Hematopoietic multipotent progenitor cell treated with erythropoietin and hydrocortisone succinate and interleukin-3 and kit ligand, for 8 days (in vitro differentiated cells): ENCODE measurements around the gene XIRP2.
A peak's percentile ranks its signal among the peaks of the same experiment; 100 is the strongest.
"Not testable (repeated sequence)": the region's sequence is repeated elsewhere in the genome, so short reads cannot be mapped to it uniquely, and the experiment has no call there.

Source experiments
- DNase-seq: peaks from one replicate; pipeline ENCODE4 v3.0.0-alpha.2; 2015

Gene XIRP2

GRCh38 chr2:167212014-167212648 is 323.9 kb downstream of the XIRP2 start:
- DNase-seq: peak; percentile 58

GRCh38 chr2:167215595-167215994 is 327.3 kb downstream of the XIRP2 start:
- no peak for DNase-seq

GRCh38 chr2:167237478-167237877 is 349.2 kb downstream of the XIRP2 start:
- no peak for DNase-seq

DNA sequence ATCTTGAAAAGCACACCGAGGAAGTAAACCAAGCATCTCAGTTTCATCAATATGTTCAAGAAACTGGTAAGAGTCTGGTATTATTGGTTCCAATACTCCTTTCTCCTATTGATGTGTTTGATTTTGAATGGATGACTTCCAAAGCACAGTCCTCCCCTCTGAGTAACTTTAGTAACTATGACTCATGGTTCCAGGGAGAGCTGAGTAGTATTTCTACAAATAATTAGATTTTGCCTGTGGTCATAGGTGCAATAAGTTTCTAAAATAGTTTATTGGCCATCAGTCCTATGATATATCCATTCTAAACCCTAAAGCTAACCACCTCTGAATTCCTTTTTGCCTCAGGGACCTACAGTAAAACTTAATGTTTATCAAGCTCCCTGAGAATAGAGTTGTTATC is 352.4 kb downstream of the XIRP2 start:
- DNase-seq: no peak

DNA sequence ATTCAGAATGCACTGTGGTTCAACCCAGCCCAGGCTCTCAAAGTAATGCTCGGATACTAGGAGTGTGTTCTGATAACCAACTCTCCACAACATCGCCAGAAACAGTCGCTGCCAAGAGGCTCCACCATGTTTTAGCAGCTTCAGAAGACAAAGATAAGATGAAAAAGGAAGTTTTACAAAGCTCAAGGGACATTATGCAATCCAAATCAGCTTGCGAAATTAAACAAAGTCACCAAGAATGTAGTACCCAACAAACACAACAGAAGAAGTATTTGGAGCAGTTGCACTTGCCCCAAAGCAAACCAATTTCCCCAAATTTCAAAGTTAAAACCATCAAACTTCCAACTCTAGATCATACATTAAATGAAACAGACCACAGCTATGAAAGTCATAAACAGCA is 360.9 kb downstream of the XIRP2 start:
- no peak for DNase-seq

DNA sequence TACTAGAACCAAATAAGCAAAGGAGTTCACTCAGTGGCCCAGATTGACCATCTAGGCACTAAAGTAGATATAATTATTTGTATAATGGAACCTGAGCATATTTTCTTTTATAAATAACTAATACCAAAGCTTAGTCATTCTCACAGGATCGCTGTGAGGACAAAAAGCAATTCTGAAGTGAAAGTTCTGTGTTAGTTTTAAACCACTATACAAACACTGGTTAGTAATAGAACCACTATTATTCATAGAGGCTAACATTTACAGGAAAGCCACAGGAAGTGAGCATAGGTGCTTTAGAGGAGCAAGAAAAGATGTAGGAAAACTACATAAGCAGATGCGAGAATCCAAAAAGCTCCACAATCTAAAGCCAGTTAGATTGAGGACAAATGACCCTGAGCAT is 364.7 kb downstream of the XIRP2 start:
- no peak for DNase-seq

GRCh38 chr2:167254721-167255120 is 366.4 kb downstream of the XIRP2 start:
- no peak for DNase-seq

DNA sequence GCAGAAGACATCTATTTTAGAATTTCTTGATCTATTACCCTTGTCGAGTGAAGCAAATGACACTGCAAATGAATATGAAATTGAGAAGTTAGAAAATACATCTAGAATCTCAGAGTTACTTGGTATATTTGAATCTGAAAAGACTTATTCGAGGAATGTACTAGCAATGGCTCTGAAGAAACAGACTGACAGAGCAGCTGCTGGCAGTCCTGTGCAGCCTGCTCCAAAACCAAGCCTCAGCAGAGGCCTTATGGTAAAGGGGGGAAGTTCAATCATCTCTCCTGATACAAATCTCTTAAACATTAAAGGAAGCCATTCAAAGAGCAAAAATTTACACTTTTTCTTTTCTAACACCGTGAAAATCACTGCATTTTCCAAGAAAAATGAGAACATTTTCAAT is 370.4 kb downstream of the XIRP2 start:
- no peak for DNase-seq

- DNase-seq: no peak
These were observed 376.1 kb downstream of the XIRP2 start for GRCh38 chr2:167264380-167264779.

- DNase-seq: no peak
These were observed 376.7 kb downstream of the XIRP2 start for GRCh38 chr2:167265004-167265403.

DNA sequence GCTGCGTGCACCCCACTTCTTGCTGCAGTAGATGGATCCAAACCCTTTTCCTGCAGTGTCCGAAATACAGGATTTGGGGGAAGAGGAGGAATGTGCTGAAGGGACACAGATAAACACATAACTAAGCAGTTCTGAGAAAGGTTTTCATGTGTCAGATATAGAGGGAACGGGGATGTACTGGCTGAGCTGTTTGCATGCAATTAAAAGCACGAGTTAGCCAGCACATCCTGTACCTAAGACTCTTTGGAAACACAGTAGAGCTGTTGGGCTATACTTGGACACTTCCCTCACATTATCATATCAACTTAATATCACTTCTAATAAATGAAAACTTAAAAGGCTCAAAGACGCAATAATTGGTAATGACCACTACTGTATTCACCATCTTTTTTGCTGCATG is 377.4 kb downstream of the XIRP2 start:
- DNase-seq: no peak

- DNase-seq: not testable (repeated sequence)
These were observed 380.0 kb downstream of the XIRP2 start for GRCh38 chr2:167268245-167268644.

- no peak for DNase-seq
These were observed 383.7 kb downstream of the XIRP2 start for GRCh38 chr2:167271932-167272331.

DNA sequence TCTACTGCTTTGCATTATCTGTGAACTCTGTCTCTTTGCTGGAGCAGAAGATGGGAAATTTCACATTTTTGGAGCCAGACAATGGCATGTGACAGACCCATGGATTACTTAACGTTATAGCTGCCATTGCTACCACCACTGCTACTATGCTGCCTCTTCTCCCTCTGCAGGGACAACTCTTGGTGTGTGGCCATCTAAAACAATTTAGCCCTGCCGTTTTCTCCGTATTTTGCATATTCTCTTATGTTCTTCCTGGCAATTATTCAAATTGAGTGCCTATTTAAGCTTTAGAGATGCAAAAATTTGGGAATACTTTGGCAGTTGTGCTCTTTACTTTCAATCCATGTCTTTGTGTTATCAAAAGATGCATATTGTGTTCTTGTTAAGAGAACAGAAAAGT is 386.8 kb downstream of the XIRP2 start:
- DNase-seq: no peak

- no peak for DNase-seq
These were observed 391.5 kb downstream of the XIRP2 start for GRCh38 chr2:167279810-167280209.

GRCh38 chr2:167287212-167287611 is 398.9 kb downstream of the XIRP2 start:
- DNase-seq: no peak

- DNase-seq: no peak
These were observed 401.6 kb downstream of the XIRP2 start for GRCh38 chr2:167289651-167290410.

DNA sequence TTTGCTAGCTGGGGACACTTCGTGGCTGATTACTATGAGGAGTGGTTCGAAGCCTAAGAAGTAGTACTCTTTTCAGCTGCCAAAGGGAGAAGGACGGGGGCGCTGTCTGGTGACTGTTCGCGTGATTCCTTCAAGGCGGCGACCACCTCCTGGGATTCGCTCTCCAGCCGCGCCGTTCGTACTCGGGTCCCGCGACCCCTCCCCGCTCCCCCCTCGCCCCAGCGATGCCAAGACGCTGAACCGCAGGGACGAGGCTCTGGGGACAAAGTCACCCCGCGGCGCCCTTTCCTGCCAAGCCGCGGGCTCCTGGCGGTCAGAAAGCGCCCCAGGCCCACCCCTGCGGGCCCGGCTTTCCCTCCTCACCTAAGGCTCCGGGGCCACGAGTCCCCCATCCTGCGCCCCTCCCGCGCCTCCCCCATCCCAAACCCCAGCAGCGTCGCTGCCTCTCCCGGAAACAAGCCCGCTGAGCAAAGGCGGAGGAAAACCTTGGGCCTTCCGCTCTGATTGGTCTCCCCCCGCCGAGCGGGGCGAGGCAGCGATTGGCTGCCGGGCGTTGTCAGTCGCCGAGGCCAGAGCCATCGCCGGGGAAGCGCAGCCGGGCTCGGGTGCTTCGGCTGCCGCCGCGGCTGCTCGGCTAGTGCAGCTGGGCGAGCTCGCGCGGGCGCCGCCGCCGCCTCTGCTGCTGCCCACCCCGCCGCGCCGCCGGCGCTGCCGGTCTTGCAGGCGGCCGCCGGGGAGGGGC is 404.3 kb downstream of the XIRP2 start, which contains the start of gene B3GALT1:
B3GALT1 (plus strand) TSS at position 572 of the 742 bp plus-strand sequence.
- DNase-seq: peak; percentile 77

- no peak for DNase-seq
These were observed 405.0 kb downstream of the XIRP2 start for GRCh38 chr2:167293172-167293781.

DNA sequence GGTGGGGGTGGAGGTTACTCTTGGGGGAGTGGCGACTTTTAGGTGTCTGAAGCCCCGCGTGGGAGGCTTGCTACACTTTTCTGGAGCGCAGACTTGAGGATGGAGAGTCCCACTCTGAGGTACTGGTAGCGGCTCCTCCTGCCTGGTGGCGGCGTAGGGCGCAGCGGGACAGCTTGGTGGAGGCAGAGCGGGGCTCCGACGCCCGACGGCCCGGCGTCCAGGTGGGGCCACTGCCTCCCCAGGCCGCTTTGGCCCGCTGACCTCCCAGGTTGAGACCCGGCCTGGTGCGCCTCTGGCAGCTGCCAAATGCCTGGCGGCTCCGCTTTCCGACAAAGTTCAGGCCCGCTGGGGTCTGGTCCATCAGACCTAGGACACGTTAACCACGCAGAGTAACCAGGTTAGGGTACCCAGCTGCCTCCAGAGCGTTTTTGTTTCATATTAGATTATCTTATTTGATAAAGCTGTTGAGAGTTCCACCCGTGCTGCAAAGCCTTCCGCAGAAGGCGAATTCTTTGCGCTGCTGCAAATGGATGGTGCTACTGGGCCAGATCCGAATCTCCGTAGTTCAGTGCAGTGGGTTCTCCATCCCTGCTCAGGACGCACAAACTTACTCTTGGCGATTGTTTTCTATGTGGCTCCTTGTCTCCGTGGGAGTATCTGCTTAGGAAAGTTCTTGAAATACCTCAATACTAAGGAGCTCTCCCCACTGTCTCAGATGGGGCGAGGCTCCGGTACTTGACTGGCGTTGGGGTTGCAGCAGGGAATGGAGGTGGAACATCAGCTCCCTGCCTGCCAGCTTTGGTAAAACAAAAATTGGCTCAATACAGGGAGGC is 405.9 kb downstream of the XIRP2 start:
- DNase-seq: no peak

- no peak for DNase-seq
These were observed 406.5 kb downstream of the XIRP2 start for GRCh38 chr2:167294776-167295140.

DNA sequence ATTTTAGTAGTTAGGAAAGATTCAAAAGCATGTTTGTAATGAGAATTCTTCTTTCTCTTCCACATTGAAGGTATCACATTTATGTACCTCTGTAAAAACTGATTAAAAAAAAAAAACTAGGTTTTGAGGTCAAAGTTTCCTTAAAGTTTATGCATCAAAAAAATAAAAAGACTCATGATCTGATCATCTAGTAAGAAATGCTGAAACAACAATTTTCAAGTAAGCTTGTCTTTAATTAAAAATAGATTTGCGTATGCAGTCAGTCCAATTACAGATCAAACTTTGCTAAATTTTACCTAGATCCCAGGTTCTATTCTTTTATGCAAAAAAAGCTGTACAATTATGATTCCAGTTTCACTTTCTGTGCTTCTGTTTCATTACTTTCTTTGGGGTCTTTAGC is 409.0 kb downstream of the XIRP2 start:
- no peak for DNase-seq

DNA sequence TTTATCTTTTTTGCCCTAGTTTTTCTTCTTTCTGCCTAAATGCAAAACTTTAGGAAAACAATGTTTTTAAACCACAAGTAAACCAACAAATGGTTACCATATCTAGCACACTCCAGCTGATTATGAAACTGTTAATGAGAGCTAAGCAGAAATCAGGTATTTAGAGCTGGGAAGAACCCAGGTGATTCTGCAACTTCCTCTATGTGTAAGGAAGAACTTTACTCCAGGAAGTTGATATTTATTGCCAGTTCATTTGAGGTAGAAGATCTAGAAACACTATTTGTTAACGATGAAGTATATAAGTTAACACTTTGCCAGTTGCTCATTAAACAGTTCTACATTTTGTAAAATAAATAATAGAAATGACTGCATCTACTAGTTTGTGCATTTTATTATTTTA is 409.7 kb downstream of the XIRP2 start:
- no peak for DNase-seq
